ENCODE measurements around the gene CD70. TPM values are rescaled to one million over a fixed set of nuclear protein-coding genes. Genes with fewer than 3 reads are reported as not detected.

The CD70 gene
- total RNA-seq, 1 experiment from 2014 or later: not detected

- intact Hi-C loops (cut with micrococcal nuclease; ENCODE audit: unreplicated experiment): no loop called here
- Histone ChIP-seq H3K36me3 (ENCODE audit: low read depth) (no peaks in the 10 kb centered on the region), H3K27me3 (ENCODE audit: insufficient read depth, low read depth) (peaks cover 6% of the 10 kb centered on the region; the same call in 1 of the 2 replicates), H4K20me1 (ENCODE audit: insufficient read depth) (no peaks in the 10 kb centered on the region), H3K4me1 (replicated peaks; ENCODE audit: insufficient read depth) (no peaks in the 10 kb centered on the region), H2AFZ (no peak overlapping the region), H3F3A (ENCODE audit: insufficient read depth, low read depth) (no peaks in the 10 kb centered on the region), H3K9me3 (ENCODE audit: insufficient read depth, low read depth) (no peaks in the 10 kb centered on the region), H3K4me3 (no peak overlapping the region), H3K4me2 (no peak overlapping the region), H3K9me2 (ENCODE audit: insufficient read depth) (no peaks in the 10 kb centered on the region), H3K27ac (no peak overlapping the region), H3K79me2 (ENCODE audit: low read depth) (no peaks in the 10 kb centered on the region)
- ChIA-PET CTCF (no interaction called here), POLR2A (ENCODE audit: unreplicated experiment) (interaction anchor here (0.7 kb wide), 2 partner anchors 54 to 469 kb away, joined by 3 to 13 read pairs; no protein-coding TSS in a partner anchor)
- DNase-seq: no peak
- no TSS peak for BruUV-seq (replicated peaks)
- TF ChIP-seq CTCF (conservative IDR thresholded peaks at IDR 0.05): no peak
- TF ChIP-seq EZH2 (IDR thresholded peaks at IDR 0.05; ENCODE audit: low read depth): no peak
These were observed 2.9 kb upstream of the CD70 start for GRCh38 chr19:6593651-6594416.

GRCh38 chr19:6590258-6590826, 608 bp downstream of the CD70 start:
- Histone ChIP-seq H3K9me3 (ENCODE audit: insufficient read depth, low read depth) (no peaks in the 10 kb centered on the region), H3K9me2 (ENCODE audit: insufficient read depth) (no peaks in the 10 kb centered on the region), H3K79me2 (ENCODE audit: low read depth) (no peaks in the 10 kb centered on the region), H3K4me1 (replicated peaks; ENCODE audit: insufficient read depth) (no peaks in the 10 kb centered on the region), H3K27me3 (ENCODE audit: insufficient read depth, low read depth) (peaks cover 17% of the 10 kb centered on the region; the same call in 1 of the 2 replicates), H2AFZ (no peak overlapping the region), H3K4me2 (no peak overlapping the region), H4K20me1 (ENCODE audit: insufficient read depth) (no peaks in the 10 kb centered on the region), H3K4me3 (no peak overlapping the region), H3K36me3 (ENCODE audit: low read depth) (no peaks in the 10 kb centered on the region), H3F3A (ENCODE audit: insufficient read depth, low read depth) (no peaks in the 10 kb centered on the region), H3K27ac (no peak overlapping the region)
- no TSS peak for BruUV-seq (replicated peaks)
- ChIA-PET CTCF (no interaction called here), POLR2A (ENCODE audit: unreplicated experiment) (no interaction called here)
- TF ChIP-seq EZH2 (IDR thresholded peaks at IDR 0.05; ENCODE audit: low read depth): no peak
- no peak for TF ChIP-seq CTCF (conservative IDR thresholded peaks at IDR 0.05)
- no peak for DNase-seq
- intact Hi-C loops (cut with micrococcal nuclease; ENCODE audit: unreplicated experiment): no loop called here

GRCh38 chr19:6589711-6590257, 1.2 kb downstream of the CD70 start:
- Histone ChIP-seq H3K36me3 (ENCODE audit: low read depth) (no peaks in the 10 kb centered on the region), H3K4me2 (no peak overlapping the region), H3K9me2 (ENCODE audit: insufficient read depth) (no peaks in the 10 kb centered on the region), H3K27ac (no peak overlapping the region), H3F3A (ENCODE audit: insufficient read depth, low read depth) (no peaks in the 10 kb centered on the region), H3K4me1 (replicated peaks; ENCODE audit: insufficient read depth) (no peaks in the 10 kb centered on the region), H3K9me3 (ENCODE audit: insufficient read depth, low read depth) (no peaks in the 10 kb centered on the region), H3K4me3 (no peak overlapping the region), H2AFZ (no peak overlapping the region), H4K20me1 (ENCODE audit: insufficient read depth) (no peaks in the 10 kb centered on the region), H3K27me3 (ENCODE audit: insufficient read depth, low read depth) (peaks cover 17% of the 10 kb centered on the region; the same call in 1 of the 2 replicates), H3K79me2 (ENCODE audit: low read depth) (no peaks in the 10 kb centered on the region)
- ChIA-PET POLR2A (ENCODE audit: unreplicated experiment) (no interaction called here), CTCF (no interaction called here)
- no TSS peak for BruUV-seq (replicated peaks)
- intact Hi-C loops (cut with micrococcal nuclease; ENCODE audit: unreplicated experiment): no loop called here
- no peak for TF ChIP-seq EZH2 (IDR thresholded peaks at IDR 0.05; ENCODE audit: low read depth)
- TF ChIP-seq CTCF (conservative IDR thresholded peaks at IDR 0.05): no peak
- no peak for DNase-seq
